CD14-positive monocyte (primary cell): Measurements from ENCODE around the gene MS4A12. TPM values are rescaled to one million over a fixed set of nuclear protein-coding genes. Genes with fewer than 3 reads are reported as not detected.
A peak's percentile ranks its signal among the peaks of the same experiment; 100 is the strongest.

ENCODE experiments used
- DNase-seq, 3 donors: peaks; one replicate each; pipeline ENCODE4 v3.0.0-alpha.2; 2011 to 2022
- H2AFZ ChIP-seq: 2 replicates; pipeline ENCODE4 v1.6.0; 2012; ENCODE audit warnings: mild to moderate bottlenecking, low read depth, low read length, inconsistent platforms; ENCODE audit not compliant: insufficient read depth, poor library complexity, severe bottlenecking
- H3K27ac ChIP-seq, 2 donors: 1 replicate in 1 of 2; 2 replicates in 1 of 2; pipeline ENCODE4 v1.5.1; 2012 to 2013; ENCODE audit warnings: low read length in 2 of 2, control low read depth in 1 of 2, inconsistent platforms in 1 of 2, low read depth in 1 of 2, mild to moderate bottlenecking in 1 of 2
- H3K27me3 ChIP-seq, 2 donors: one replicate each; pipeline versions ENCODE4 v1.6.0 to v1.6.1; 2011 to 2013; ENCODE audit warnings: low read length in 2 of 2; ENCODE audit not compliant: control insufficient read depth in 2 of 2, insufficient read depth in 2 of 2
- H3K36me3 ChIP-seq, 2 donors: replicated peaks in 1 of 2; 1 replicate in 1 of 2; 2 replicates in 1 of 2; pipeline versions ENCODE4 v1.5.1 to v1.6.1; 2012 to 2013; ENCODE audit warnings: low read length in 2 of 2, control low read depth in 1 of 2, inconsistent platforms in 1 of 2, mild to moderate bottlenecking in 1 of 2; ENCODE audit not compliant: insufficient read depth in 2 of 2, control insufficient read depth in 1 of 2
- H3K4me1 ChIP-seq, 2 donors: 1 replicate in 1 of 2; 2 replicates in 1 of 2; pipeline versions ENCODE4 v1.5.1 to v1.6.1; 2012 to 2013; ENCODE audit warnings: low read length in 2 of 2, control low read depth in 1 of 2, inconsistent platforms in 1 of 2, mild to moderate bottlenecking in 1 of 2, moderate library complexity in 1 of 2; ENCODE audit not compliant: insufficient read depth in 2 of 2, control insufficient read depth in 1 of 2
- H3K4me2 ChIP-seq: replicated peaks from 2 replicates; pipeline ENCODE3; 2012; ENCODE audit warnings: low read length, moderate library complexity, mild to moderate bottlenecking; ENCODE audit not compliant: poor library complexity, severe bottlenecking; ENCODE audit errors: extremely low read depth
- H3K4me3 ChIP-seq, 3 experiments: fragments of 200-600 bp in 1 of 3; sonication (generic) in 1 of 3; replicated peaks in 1 of 3; 1 replicate in 2 of 3; 2 replicates in 1 of 3; pipeline ENCODE4 v1.5.1; 2011 to 2013; ENCODE audit warnings: low read length in 3 of 3, mild to moderate bottlenecking in 3 of 3, control low read depth in 2 of 3, low read depth in 2 of 3, inconsistent platforms in 1 of 3, moderate library complexity in 1 of 3
- H3K79me2 ChIP-seq: 2 replicates; pipeline ENCODE4 v1.6.0; 2012; ENCODE audit warnings: mild to moderate bottlenecking, control low read depth, inconsistent platforms, low read length, moderate library complexity; ENCODE audit not compliant: insufficient read depth
- H3K9ac ChIP-seq: 2 replicates; pipeline ENCODE4 v1.6.0; 2017; ENCODE audit warnings: low read length, mild to moderate bottlenecking; ENCODE audit not compliant: insufficient read depth, poor library complexity, severe bottlenecking
- H3K9me3 ChIP-seq, 2 donors: replicated peaks in 1 of 2; 1 replicate in 1 of 2; 2 replicates in 1 of 2; pipeline versions ENCODE4 v1.5.1 to v1.6.1; 2012 to 2013; ENCODE audit warnings: low read length in 2 of 2, control low read depth in 1 of 2; ENCODE audit not compliant: control insufficient read depth in 1 of 2, insufficient read depth in 1 of 2
- H4K20me1 ChIP-seq: 2 replicates; pipeline ENCODE4 v1.6.0; 2012; ENCODE audit warnings: mild to moderate bottlenecking, low read length, control low read depth, moderate library complexity; ENCODE audit not compliant: insufficient read depth
- H3K27ac Mint-ChIP-seq, 7 donors: one replicate each; pipeline ENCODE4 v1.8.0; 2020; ENCODE audit warnings: mild to moderate bottlenecking in 7 of 7, mixed read lengths in 7 of 7, moderate library complexity in 6 of 7, inconsistent platforms in 2 of 7
- H3K27me3 Mint-ChIP-seq, 3 donors: one replicate each; pipeline ENCODE4 v1.8.0; 2021 to 2022; ENCODE audit warnings: low read depth in 3 of 3, mild to moderate bottlenecking in 3 of 3, mixed read lengths in 3 of 3, moderate library complexity in 3 of 3, inconsistent platforms in 1 of 3
- H3K36me3 Mint-ChIP-seq, 2 donors: one replicate each; pipeline ENCODE4 v1.8.0; 2020; ENCODE audit warnings: mixed read lengths in 2 of 2, inconsistent platforms in 1 of 2, mild to moderate bottlenecking in 1 of 2
- H3K4me1 Mint-ChIP-seq: one replicate; pipeline ENCODE4 v1.8.0; 2020; ENCODE audit warnings: mild to moderate bottlenecking, mixed read lengths
- H3K4me3 Mint-ChIP-seq, 2 donors: one replicate each; pipeline ENCODE4 v1.8.0; 2020; ENCODE audit warnings: mild to moderate bottlenecking in 2 of 2, mixed read lengths in 2 of 2, moderate library complexity in 1 of 2
- H3K9me3 Mint-ChIP-seq, 7 donors: one replicate each; pipeline ENCODE4 v1.8.0; 2020 to 2022; ENCODE audit warnings: mixed read lengths in 7 of 7, mild to moderate bottlenecking in 6 of 7, moderate library complexity in 6 of 7, inconsistent platforms in 2 of 7
- WGBS: methylation state at CpG from one replicate; pipeline ENCODE4 v1.1.5; 2013; ENCODE audit warnings: missing lambda C conversion rate; ENCODE audit not compliant: insufficient coverage; 5-methylcytosine and 5-hydroxymethylcytosine counted together
- intact Hi-C, 2 donors: fragments of 100-400 bp; cut with micrococcal nuclease; formaldehyde crosslinking; loops; one replicate each; pipeline versions ENCODE4 v1.15.0 to v1.15.1; 2023
- polyA plus RNA-seq, 3 donors: library from polyadenylated mRNA; depleted of rRNA in 1 of 3; unstranded in 2 of 3; stranded (reverse) in 1 of 3; fragments of 300-500 nt in 2 of 3; fragments of >200 nt in 1 of 3; fragmentation: Illumina TruSeq in 2 of 3; gene quantifications; 1 replicate in 2 of 3; 2 replicates in 1 of 3; pipeline ENCODE4 v1.2.3, GENCODE V29; 2012 to 2021
- TF ChIP-seq, protein P1 (sequence below): fragments of 200-600 bp; IDR thresholded peaks from one replicate; pipeline ENCODE4 v1.8.0; 2022; ENCODE audit warnings: antibody characterized with exemption, mild to moderate bottlenecking

Gene MS4A12
- polyA plus RNA-seq, 3 donors, result not detected

DNA sequence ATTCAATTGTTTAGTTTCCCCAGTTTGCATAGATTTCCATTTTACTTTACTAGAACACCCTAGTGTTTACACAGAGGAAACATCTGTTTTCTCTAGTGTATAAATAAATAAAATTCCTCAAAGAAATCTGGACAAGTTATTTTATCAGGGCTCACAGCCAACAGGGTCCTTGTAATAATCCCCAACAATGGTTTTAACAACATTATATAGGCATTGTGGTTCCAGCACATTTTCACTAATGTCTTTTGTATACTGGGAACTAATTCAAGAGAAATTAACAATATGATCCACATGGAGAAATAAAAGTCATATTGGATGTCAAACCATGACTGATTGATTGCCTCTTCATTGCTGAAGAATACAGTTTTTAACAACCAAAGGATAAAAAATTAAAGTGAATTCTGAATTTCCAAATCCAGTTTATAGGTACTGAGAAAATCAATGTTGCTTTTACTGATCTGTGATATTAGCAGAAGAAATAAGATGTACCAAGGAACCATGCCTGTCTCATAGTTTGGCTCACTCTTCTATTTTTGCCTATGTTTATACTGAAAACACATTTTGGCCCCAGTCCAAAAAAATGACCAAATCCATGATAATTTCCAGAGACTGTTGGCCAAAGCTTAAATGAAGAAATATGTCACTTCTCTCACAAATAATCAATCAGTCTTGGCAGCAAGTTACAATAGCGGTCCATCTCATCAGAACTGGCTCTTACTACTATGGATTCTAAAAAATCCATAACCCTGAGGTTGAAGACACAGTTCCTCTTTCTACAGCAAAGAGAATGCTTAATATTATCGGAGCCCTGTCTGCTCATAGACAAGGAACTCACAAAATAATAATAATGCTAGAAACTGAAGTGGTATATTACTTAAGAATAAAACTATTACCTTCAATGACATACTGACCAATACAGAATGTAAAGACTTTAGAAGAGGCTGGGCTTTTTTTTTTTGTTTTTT lies 21.2 kb downstream of the MS4A12 start:
- H3K27me3 ChIP-seq, result peaks cover 0 to 2% of the 10 kb centered on the region in 2 donors
- intact Hi-C loops, result no loop called here
- peaks cover 5% of the 10 kb centered on the region for H3K4me1 Mint-ChIP-seq
- no peak overlapping the region for H2AFZ ChIP-seq
- H3K9me3 ChIP-seq, result peaks cover 0 to 3% of the 10 kb centered on the region in 2 donors
- DNase-seq, result peak in 2 of 3 donors; percentile 5 to 14
- H3K27ac Mint-ChIP-seq, result no peak overlapping the region
- no peaks in the 10 kb centered on the region for H3K79me2 ChIP-seq
- no peak overlapping the region for H3K4me2 ChIP-seq
- H3K4me1 ChIP-seq, result no peaks in the 10 kb centered on the region
- H3K9me3 Mint-ChIP-seq, result peaks cover 4 to 11% (median 7%) of the 10 kb centered on the region in 7 donors
- H3K36me3 Mint-ChIP-seq, result no peaks in the 10 kb centered on the region
- no peaks in the 10 kb centered on the region for H3K36me3 ChIP-seq
- no peak overlapping the region for H3K4me3 Mint-ChIP-seq
- H3K27me3 Mint-ChIP-seq, result peaks cover 0 to 8% (median 0%) of the 10 kb centered on the region in 3 donors
- no peak overlapping the region for H3K27ac ChIP-seq
- H3K4me3 ChIP-seq, result no peak overlapping the region
- TF ChIP-seq, protein P1, sequence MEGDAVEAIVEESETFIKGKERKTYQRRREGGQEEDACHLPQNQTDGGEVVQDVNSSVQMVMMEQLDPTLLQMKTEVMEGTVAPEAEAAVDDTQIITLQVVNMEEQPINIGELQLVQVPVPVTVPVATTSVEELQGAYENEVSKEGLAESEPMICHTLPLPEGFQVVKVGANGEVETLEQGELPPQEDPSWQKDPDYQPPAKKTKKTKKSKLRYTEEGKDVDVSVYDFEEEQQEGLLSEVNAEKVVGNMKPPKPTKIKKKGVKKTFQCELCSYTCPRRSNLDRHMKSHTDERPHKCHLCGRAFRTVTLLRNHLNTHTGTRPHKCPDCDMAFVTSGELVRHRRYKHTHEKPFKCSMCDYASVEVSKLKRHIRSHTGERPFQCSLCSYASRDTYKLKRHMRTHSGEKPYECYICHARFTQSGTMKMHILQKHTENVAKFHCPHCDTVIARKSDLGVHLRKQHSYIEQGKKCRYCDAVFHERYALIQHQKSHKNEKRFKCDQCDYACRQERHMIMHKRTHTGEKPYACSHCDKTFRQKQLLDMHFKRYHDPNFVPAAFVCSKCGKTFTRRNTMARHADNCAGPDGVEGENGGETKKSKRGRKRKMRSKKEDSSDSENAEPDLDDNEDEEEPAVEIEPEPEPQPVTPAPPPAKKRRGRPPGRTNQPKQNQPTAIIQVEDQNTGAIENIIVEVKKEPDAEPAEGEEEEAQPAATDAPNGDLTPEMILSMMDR, result no peak
- no peaks in the 10 kb centered on the region for H4K20me1 ChIP-seq
- no peak overlapping the region for H3K9ac ChIP-seq
- no CpG with 5 or more reads among the region's 2 CpGs for WGBS

GRCh38 chr11:60515144-60515855 lies 22.7 kb downstream of the MS4A12 start, which contains the start of gene MS4A13:
MS4A13 (plus strand) TSS chr11:60515392; CDS start chr11:60518084, 2,692 bp downstream.
- H3K9me3 Mint-ChIP-seq, result peaks cover 0 to 10% (median 6%) of the 10 kb centered on the region in 7 donors
- Histone ChIP-seq H3K9me3 (peaks cover 0 to 2% of the 10 kb centered on the region in 2 donors), H3K9ac (no peak within 1 kb of the TSS), H3K27ac (no peak within 1 kb of the TSS), H3K4me2 (no peak within 1 kb of the TSS), H3K79me2 (no peaks in the 10 kb centered on the region), H3K4me1 (peaks cover 0 to 3% of the 10 kb centered on the region in 2 donors), H3K4me3 (no peak within 1 kb of the TSS), H4K20me1 (no peaks in the 10 kb centered on the region), H3K36me3 (no peaks in the 10 kb centered on the region), H2AFZ (no peak within 1 kb of the TSS), H3K27me3 (peaks cover 0 to 2% of the 10 kb centered on the region in 2 donors)
- H3K36me3 Mint-ChIP-seq, result no peaks in the 10 kb centered on the region
- H3K27me3 Mint-ChIP-seq, result peaks cover 0 to 8% (median 0%) of the 10 kb centered on the region in 3 donors
- H3K27ac Mint-ChIP-seq, result peak within 1 kb of the TSS in 1 of 7 donors; percentile 53
- TF ChIP-seq, protein P1, result no peak
- no peak within 1 kb of the TSS for H3K4me3 Mint-ChIP-seq
- over 99% methylated on average over 18 of the region's 29 CpGs for WGBS
- no peak for DNase-seq
- intact Hi-C loops, result no loop called here
- H3K4me1 Mint-ChIP-seq, result peaks cover 13% of the 10 kb centered on the region
